Spleen (tissue), 11 donors: Measurements from ENCODE around the gene CHRNE. TPM values are rescaled to one million over a fixed set of nuclear protein-coding genes. Genes with fewer than 3 reads are reported as not detected.

Experiments used
- DNase-seq: peaks from one replicate; pipeline ENCODE4 v3.0.0-alpha.2; 2020
- H3K27ac ChIP-seq, 8 donors: fragments of 200-600 bp; sonication (generic) in 7 of 8; 1 replicate in 4 of 8; 2 replicates in 4 of 8; pipeline versions ENCODE4 v1.5.0 to v1.8.0; 2016 to 2021; ENCODE audit warnings: inconsistent platforms in 4 of 8, mild to moderate bottlenecking in 4 of 8, moderate library complexity in 1 of 8
- H3K27me3 ChIP-seq, 7 donors: fragments of 200-600 bp; sonication (generic) in 6 of 7; replicated peaks in 1 of 7; 1 replicate in 4 of 7; 2 replicates in 3 of 7; pipeline versions ENCODE4 v1.5.0 to v1.8.0; 2016 to 2021; ENCODE audit warnings: inconsistent platforms in 3 of 7, mild to moderate bottlenecking in 1 of 7
- H3K36me3 ChIP-seq, 6 donors: fragments of 200-600 bp; sonication (generic) in 5 of 6; 1 replicate in 4 of 6; 2 replicates in 2 of 6; pipeline versions ENCODE4 v1.5.0 to v1.8.0; 2016 to 2021; ENCODE audit warnings: inconsistent platforms in 2 of 6
- H3K4me1 ChIP-seq, 6 donors: fragments of 200-600 bp; sonication (generic) in 5 of 6; 1 replicate in 3 of 6; 2 replicates in 3 of 6; pipeline versions ENCODE4 v1.5.0 to v1.8.0; 2016 to 2021; ENCODE audit warnings: inconsistent platforms in 3 of 6
- H3K4me3 ChIP-seq, 8 donors: fragments of 200-600 bp; sonication (generic) in 7 of 8; 1 replicate in 4 of 8; 2 replicates in 4 of 8; pipeline versions ENCODE4 v1.5.0 to v1.8.0; 2016 to 2021; ENCODE audit warnings: inconsistent platforms in 4 of 8, mild to moderate bottlenecking in 4 of 8, moderate library complexity in 2 of 8
- H3K9me3 ChIP-seq, 8 donors: fragments of 200-600 bp; sonication (generic) in 7 of 8; 1 replicate in 4 of 8; 2 replicates in 4 of 8; pipeline versions ENCODE4 v1.5.0 to v1.8.0; 2016 to 2021; ENCODE audit warnings: inconsistent platforms in 4 of 8
- POLR2A ChIP-seq, 3 donors: fragments of 450-650 bp; IDR thresholded peaks; one replicate each; pipeline ENCODE4 v1.5.1; 2017; ENCODE audit warnings: antibody characterized with exemption in 3 of 3, mild to moderate bottlenecking in 1 of 3
- POLR2AphosphoS5 ChIP-seq, 3 donors: sonication (generic); formaldehyde crosslinking; IDR thresholded peaks; one replicate each; pipeline ENCODE4 v1.5.1; 2017; ENCODE audit warnings: antibody characterized with exemption in 3 of 3
- WGBS, 5 donors: extraction: QIAGEN DNeasy Blood & Tissue Kit in 3 of 5; methylation state at CpG; one replicate each; pipeline versions ENCODE4 v1.1.5 to v1.1.7; 2013 to 2018; 5-methylcytosine and 5-hydroxymethylcytosine counted together
- intact Hi-C: fragments of 100-400 bp; cut with DNase I; formaldehyde crosslinking; loops from one replicate; pipeline ENCODE4 v1.15.0; 2023; ENCODE audit warnings: low total_unique reads
- polyA plus RNA-seq, 3 donors: library from polyadenylated mRNA; stranded (reverse); fragments of 200-250 nt; gene quantifications; one replicate each; pipeline ENCODE4 v1.2.1, GENCODE V29; 2013
- total RNA-seq, 7 donors: library from RNA; depleted of rRNA in 3 of 7; stranded (reverse); fragments of >200 nt in 3 of 7; fragmentation: NEBNext Ultra II Directional in 4 of 7; extraction: Animal tissue kit (Norgen Biotek cat#: 25700) in 4 of 7; gene quantifications; one replicate each; pipeline versions ENCODE4 v1.1.0 to v1.2.1, GENCODE V29; 2016 to 2021
- TF ChIP-seq, protein P1 (sequence below), 11 experiments: fragments of 200-600 bp in 7 of 11; fragments of 450-650 bp in 4 of 11; sonication (generic) in 4 of 11; IDR thresholded peaks in 8 of 11; conservative IDR thresholded peaks in 3 of 11; 1 replicate in 7 of 11; 2 replicates in 4 of 11; pipeline versions ENCODE4 v1.4.0 to v1.8.0; 2016 to 2021; ENCODE audit warnings: antibody characterized with exemption in 11 of 11, inconsistent platforms in 4 of 11, mild to moderate bottlenecking in 1 of 11
- donor health status: healthy with polysubstance abuse.
- donor health status: DM: no; HTN: no; CAD: no; lungs with moderate emphysema.
- donor health status: DM: no; HTN: no; CAD: no.
- donor health status: Bipolar disorder and iron deficiency.
- donor health status: healthy.
- donor health status: DM: no; HTN: no; CAD: no.
- donor health status: DM: yes; HTN: yes; CAD: no.

The CHRNE gene
- total and polyA plus RNA-seq, 10 donors, result 0.33 to 3.0 (median 1.3) TPM

- Histone ChIP-seq H3K27me3 (peaks cover 0 to 43% (median 0%) of the 10 kb centered on the region in 7 donors), H3K9me3 (no peaks in the 10 kb centered on the region)
- 57 to 78% (median 65%) methylated on average over 8 of the region's 8 CpGs for WGBS, 5 donors
Measured at GRCh38 chr17:4902540-4902939, 358 bp downstream of the CHRNE start.

GRCh38 chr17:4901648-4902344, 1.1 kb downstream of the CHRNE start:
- peaks cover 0 to 43% (median 0%) of the 10 kb centered on the region in 7 donors for H3K27me3 ChIP-seq
- H3K27ac ChIP-seq, result peak overlapping the region in 7 of 8 donors; percentile 51 to 79 (median 74)
- peak; percentile 95 for DNase-seq
- intact Hi-C loops, result no loop called here
- H3K36me3 ChIP-seq, result peaks cover 0 to 10% (median 4%) of the 10 kb centered on the region in 6 donors
- no peaks in the 10 kb centered on the region for H3K9me3 ChIP-seq
- H3K4me3 ChIP-seq, result peak overlapping the region in 5 of 8 donors; percentile 45 to 81 (median 56)
- peaks cover 34 to 60% (median 50%) of the 10 kb centered on the region in 6 donors for H3K4me1 ChIP-seq
- TF ChIP-seq POLR2AphosphoS5 (IDR thresholded peaks at IDR 0.05) (peak; percentile 17 to 77 (median 76)), POLR2A (IDR thresholded peaks at IDR 0.05) (no peak)
- TF ChIP-seq, protein P1, sequence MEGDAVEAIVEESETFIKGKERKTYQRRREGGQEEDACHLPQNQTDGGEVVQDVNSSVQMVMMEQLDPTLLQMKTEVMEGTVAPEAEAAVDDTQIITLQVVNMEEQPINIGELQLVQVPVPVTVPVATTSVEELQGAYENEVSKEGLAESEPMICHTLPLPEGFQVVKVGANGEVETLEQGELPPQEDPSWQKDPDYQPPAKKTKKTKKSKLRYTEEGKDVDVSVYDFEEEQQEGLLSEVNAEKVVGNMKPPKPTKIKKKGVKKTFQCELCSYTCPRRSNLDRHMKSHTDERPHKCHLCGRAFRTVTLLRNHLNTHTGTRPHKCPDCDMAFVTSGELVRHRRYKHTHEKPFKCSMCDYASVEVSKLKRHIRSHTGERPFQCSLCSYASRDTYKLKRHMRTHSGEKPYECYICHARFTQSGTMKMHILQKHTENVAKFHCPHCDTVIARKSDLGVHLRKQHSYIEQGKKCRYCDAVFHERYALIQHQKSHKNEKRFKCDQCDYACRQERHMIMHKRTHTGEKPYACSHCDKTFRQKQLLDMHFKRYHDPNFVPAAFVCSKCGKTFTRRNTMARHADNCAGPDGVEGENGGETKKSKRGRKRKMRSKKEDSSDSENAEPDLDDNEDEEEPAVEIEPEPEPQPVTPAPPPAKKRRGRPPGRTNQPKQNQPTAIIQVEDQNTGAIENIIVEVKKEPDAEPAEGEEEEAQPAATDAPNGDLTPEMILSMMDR (IDR thresholded peaks at IDR 0.05 in 8 of 11, conservative IDR thresholded peaks at IDR 0.05 in 3 of 11), result no peak
- 33 to 74% (median 41%) methylated on average over 27 to 48 of the region's 48 CpGs for WGBS, 5 donors

More at GRCh38 chr17:4902540-4902939, 358 bp downstream of the CHRNE start:
- Histone ChIP-seq H3K4me1 (peaks cover 34 to 60% (median 50%) of the 10 kb centered on the region in 6 donors), H3K4me3 (peak overlapping the region in 1 of 8 donors; percentile 81), H3K27ac (peak overlapping the region in 7 of 8 donors; percentile 47 to 79 (median 74)), H3K36me3 (peaks cover 0 to 3% (median 0%) of the 10 kb centered on the region in 6 donors)
- intact Hi-C loops, result no loop called here
- TF ChIP-seq, protein P1 (IDR thresholded peaks at IDR 0.05 in 8 of 11, conservative IDR thresholded peaks at IDR 0.05 in 3 of 11), result no peak
- TF ChIP-seq POLR2AphosphoS5 (IDR thresholded peaks at IDR 0.05) (no peak), POLR2A (IDR thresholded peaks at IDR 0.05) (no peak)
- no peak for DNase-seq

DNA sequence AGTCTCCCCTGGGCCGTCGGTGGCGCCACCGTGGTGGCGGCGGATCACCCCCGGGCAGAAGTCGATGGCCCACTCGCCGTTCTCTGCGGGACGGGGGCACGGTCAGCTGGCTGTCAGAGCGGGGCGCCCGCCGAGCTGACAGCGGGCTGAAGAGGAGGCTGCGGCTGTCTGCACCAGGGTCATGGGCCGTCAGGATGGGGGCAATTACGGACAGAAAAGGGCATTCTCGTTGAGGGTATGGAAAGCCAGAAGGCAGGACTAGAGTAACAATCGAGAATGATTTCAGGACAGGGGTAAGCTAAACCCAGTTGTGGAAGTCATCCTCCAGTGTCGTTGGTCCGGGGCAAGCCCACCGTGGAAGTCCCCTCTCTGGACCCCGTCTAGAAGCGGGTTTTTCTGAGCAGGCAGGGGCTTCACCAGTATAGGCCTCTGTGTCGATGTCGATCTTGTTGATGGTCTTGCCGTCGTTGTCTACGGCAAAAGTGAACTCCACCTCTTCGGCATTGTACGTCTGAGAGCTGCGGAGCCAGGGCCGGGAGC, 1.7 kb downstream of the CHRNE start:
- intact Hi-C loops, result no loop called here
- no peak for DNase-seq
- TF ChIP-seq POLR2AphosphoS5 (IDR thresholded peaks at IDR 0.05) (no peak), POLR2A (IDR thresholded peaks at IDR 0.05) (no peak)
- TF ChIP-seq, protein P1 (IDR thresholded peaks at IDR 0.05 in 8 of 11, conservative IDR thresholded peaks at IDR 0.05 in 3 of 11), result no peak
- H3K9me3 ChIP-seq, result no peaks in the 10 kb centered on the region
- H3K36me3 ChIP-seq, result peaks cover 0 to 17% (median 10%) of the 10 kb centered on the region in 6 donors
- H3K27me3 ChIP-seq, result peaks cover 0 to 43% (median 0%) of the 10 kb centered on the region in 7 donors
- H3K27ac ChIP-seq, result peak overlapping the region in 7 of 8 donors; percentile 51 to 79 (median 74)
- peak overlapping the region in 7 of 8 donors; percentile 10 to 81 (median 53) for H3K4me3 ChIP-seq
- 31 to 59% (median 42%) methylated on average over 33 to 37 of the region's 37 CpGs for WGBS, 5 donors
- H3K4me1 ChIP-seq, result peaks cover 34 to 60% (median 50%) of the 10 kb centered on the region in 6 donors
